A549 (cell line): ENCODE results near the gene IL2RA. TPM values are rescaled to one million over a fixed set of nuclear protein-coding genes. Genes with fewer than 3 reads are reported as not detected.

Experiments used
- ATAC-seq, 2 experiments: fragments of 200-7000 bp in 1 of 2; fragments of >200 bp in 1 of 2; cut with Nextera tagmentation in 1 of 2; cut with Tn5 transposase in 1 of 2; 3 replicates each; pipeline versions ENCODE4 v1.8.0 to v1.9.1; 2018 to 2020; ENCODE audit warnings: mild to moderate bottlenecking in 1 of 2, moderate library complexity in 1 of 2
- CTCF ChIA-PET: fragments of 300-600 bp; sonication (Branson Sonifier 250); formaldehyde crosslinking; extraction: SDS; loops from one replicate; lab custom pipeline; 2021; ENCODE audit warnings: antibody characterized with exemption, inconsistent platforms; lab: Yijun Ruan, JAX
- POLR2A ChIA-PET: fragments of 350-600 bp; formaldehyde crosslinking; extraction: SDS; loops from one replicate; lab custom pipeline; 2021; ENCODE audit warnings: antibody characterized with exemption, inconsistent platforms; lab: Yijun Ruan, JAX
- DNase-seq, 2 experiments: peaks; one replicate each; pipeline versions ENCODE4 v3.0.0 to v3.0.0-alpha.2; 2011 to 2016; ENCODE audit warnings: low read depth in 1 of 2, low spot score in 1 of 2
- FAIRE-seq: peaks from 2 replicates; lab custom pipeline; 2011; peaks lifted over from hg19 to GRCh38; lab: Jason Lieb, UNC
- H3K27ac ChIP-seq, 2 experiments: fragments of >200 bp; sonication (Bioruptor Twin); formaldehyde crosslinking; 3 replicates each; pipeline ENCODE4 v1.5.1; 2016 to 2017
- H3K4me1 ChIP-seq: fragments of >200 bp; sonication (Bioruptor Twin); formaldehyde crosslinking; 3 replicates; pipeline ENCODE4 v1.6.1; 2016
- H3K4me2 ChIP-seq: fragments of >200 bp; sonication (Bioruptor Twin); formaldehyde crosslinking; 3 replicates; pipeline ENCODE4 v1.6.1; 2016
- H3K4me3 ChIP-seq: fragments of >200 bp; sonication (Bioruptor Twin); formaldehyde crosslinking; 3 replicates; pipeline ENCODE4 v1.5.1; 2016
- H3K9me3 ChIP-seq: fragments of >200 bp; sonication (Bioruptor Twin); formaldehyde crosslinking; 3 replicates; pipeline ENCODE4 v1.6.1; 2016
- BHLHE40 ChIP-seq: IDR thresholded peaks from 2 replicates; pipeline ENCODE4 v1.6.1; 2012; ENCODE audit warnings: low read depth, low read length, inconsistent platforms
- CHD2 ChIP-seq: fragments of 150-350 bp; IDR thresholded peaks from 2 replicates; pipeline ENCODE4 v1.6.1; 2014; ENCODE audit warnings: low read length; ENCODE audit not compliant: partially characterized antibody
- EHMT2 ChIP-seq: fragments of 200-600 bp; sonication (generic); IDR thresholded peaks from 2 replicates; pipeline ENCODE4 v1.6.1; 2016; ENCODE audit warnings: antibody characterized with exemption, low read depth, mild to moderate bottlenecking, moderate library complexity
- ESRRA ChIP-seq: fragments of 150-350 bp; IDR thresholded peaks from 2 replicates; pipeline ENCODE4 v1.6.1; 2014; ENCODE audit warnings: mild to moderate bottlenecking, low read length, borderline replicate concordance
- FOXS1 ChIP-seq: fragments of 250-450 bp; sonication (Bioruptor Pico); IDR thresholded peaks from 2 replicates; pipeline ENCODE4 v1.5.0; 2020; ENCODE audit warnings: mild to moderate bottlenecking, moderate library complexity
- HEYL ChIP-seq: fragments of 250-450 bp; sonication (Bioruptor Pico); IDR thresholded peaks from 2 replicates; pipeline ENCODE4 v1.8.0; 2021; ENCODE audit warnings: mild to moderate bottlenecking, moderate library complexity
- HOXB13 ChIP-seq: fragments of 250-450 bp; sonication (Bioruptor Pico); IDR thresholded peaks from 2 replicates; pipeline ENCODE4 v1.5.0; 2020; ENCODE audit warnings: low read depth, mild to moderate bottlenecking, moderate library complexity
- KDM1A ChIP-seq: fragments of 200-600 bp; sonication (generic); IDR thresholded peaks from 2 replicates; pipeline ENCODE4 v1.6.1; 2016; ENCODE audit warnings: low read depth, mild to moderate bottlenecking
- MAZ ChIP-seq: fragments of 150-350 bp; IDR thresholded peaks from 2 replicates; pipeline ENCODE4 v1.6.1; 2014; ENCODE audit warnings: antibody characterized with exemption, low read depth, low read length, borderline replicate concordance
- POLR2AphosphoS2 ChIP-seq: conservative IDR thresholded peaks from 2 replicates; pipeline ENCODE4 v1.6.1; 2012; ENCODE audit warnings: low read length, improper control_type of control experiment, inconsistent platforms
- RAD21 ChIP-seq, 2 experiments: fragments of >200 bp in 1 of 2; sonication (Bioruptor Twin) in 1 of 2; formaldehyde crosslinking in 1 of 2; IDR thresholded peaks in 1 of 2; conservative IDR thresholded peaks in 1 of 2; 2 replicates in 1 of 2; 3 replicates in 1 of 2; pipeline ENCODE4 v1.6.1; 2012 to 2018; ENCODE audit warnings: inconsistent platforms in 1 of 2
- RCOR1 ChIP-seq: fragments of 150-350 bp; IDR thresholded peaks from 2 replicates; pipeline ENCODE4 v1.6.1; 2014; ENCODE audit warnings: antibody characterized with exemption, low read length, low read depth
- SMC3 ChIP-seq: fragments of >200 bp; sonication (Bioruptor Twin); formaldehyde crosslinking; IDR thresholded peaks from 3 replicates; pipeline ENCODE4 v1.6.1; 2018; ENCODE audit warnings: inconsistent platforms
- TFCP2L1 ChIP-seq: fragments of 250-450 bp; sonication (Bioruptor Pico); IDR thresholded peaks from 2 replicates; pipeline ENCODE4 v1.5.0; 2021; ENCODE audit warnings: mild to moderate bottlenecking
- TP53 ChIP-seq: fragments of 250-450 bp; sonication (Bioruptor Pico); IDR thresholded peaks from 2 replicates; pipeline ENCODE4 v1.5.0; 2021; ENCODE audit warnings: mild to moderate bottlenecking, moderate library complexity
- ZC3H11A ChIP-seq: fragments of 450-650 bp; IDR thresholded peaks from 2 replicates; pipeline ENCODE4 v1.6.1; 2014; ENCODE audit warnings: antibody characterized with exemption, mild to moderate bottlenecking
- ZNF302 ChIP-seq: fragments of 250-450 bp; sonication (Bioruptor Pico); IDR thresholded peaks from 2 replicates; pipeline ENCODE4 v1.9.0; 2021; ENCODE audit warnings: inconsistent platforms, mild to moderate bottlenecking, moderate library complexity
- WGBS: methylation state at CpG from one replicate; pipeline ENCODE4 v1.1.6; 2017; ENCODE audit errors: missing lambda C conversion rate; 5-methylcytosine and 5-hydroxymethylcytosine counted together
- polyA plus RNA-seq, 4 experiments: library from polyadenylated mRNA; depleted of rRNA in 3 of 4; stranded (reverse); fragments of >200 nt; fragmentation: RNase III in 1 of 4; extraction: RNeasy Plus Mini Kit Qiagen cat#74134 plus additional on column Dnase treatment in 1 of 4; gene quantifications; 2 replicates in 3 of 4; 3 replicates in 1 of 4; pipeline ENCODE4 v1.2.3, GENCODE V29; 2011 to 2017
- TF ChIP-seq, protein P1 (sequence below): fragments of 200-600 bp; sonication (generic); IDR thresholded peaks from 2 replicates; pipeline ENCODE4 v1.6.1; 2016; ENCODE audit warnings: antibody characterized with exemption, mild to moderate bottlenecking, moderate library complexity
- TF ChIP-seq, protein P2 (sequence below): IDR thresholded peaks from 2 replicates; pipeline ENCODE4 v1.6.1; 2012
- TF ChIP-seq, protein P3 (sequence below): fragments of 250-450 bp; sonication (Bioruptor Pico); IDR thresholded peaks from 2 replicates; pipeline ENCODE4 v1.5.0; 2020; ENCODE audit warnings: low read depth, mild to moderate bottlenecking, moderate library complexity
- TF ChIP-seq, protein P4 (sequence below): fragments of 450-650 bp; IDR thresholded peaks from 2 replicates; pipeline ENCODE4 v1.6.1; 2014; ENCODE audit warnings: antibody characterized with exemption
- TF ChIP-seq, protein P5 (sequence below): fragments of 150-350 bp; IDR thresholded peaks from 2 replicates; pipeline ENCODE4 v1.6.1; 2014; ENCODE audit warnings: low read depth, mild to moderate bottlenecking, low read length
- TF ChIP-seq, protein P6 (sequence below): IDR thresholded peaks from 2 replicates; pipeline ENCODE4 v1.6.1; 2012

IL2RA gene
- polyA plus RNA-seq, 2 of the 4 experiments (the other 2 are of a cell fraction), result not detected

DNA sequence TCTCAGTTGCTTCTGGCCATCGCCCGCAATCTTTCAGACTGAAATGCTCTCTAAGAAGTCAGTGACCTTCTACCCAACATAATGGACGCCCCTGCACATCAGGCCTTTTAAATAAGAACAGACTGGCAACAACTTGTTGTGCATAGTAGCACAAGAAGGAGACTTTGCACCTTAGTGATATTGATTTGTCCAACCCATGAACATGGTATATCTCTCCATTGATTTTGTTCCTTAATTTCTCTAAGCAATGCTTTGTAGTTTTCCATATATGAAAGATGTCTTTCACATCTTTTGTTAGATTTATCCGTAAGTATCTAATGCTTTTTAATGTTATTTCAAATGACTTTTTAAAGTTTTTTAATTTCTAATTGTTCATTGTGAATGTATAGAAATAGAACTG lies 89.1 kb downstream of the IL2RA start:
- CTCF ChIA-PET, result no interaction called here
- no peak overlapping the region for H3K4me3 ChIP-seq
- no peak for DNase-seq
- POLR2A ChIA-PET, result no interaction called here
- 68% methylated on average over 4 of the region's 4 CpGs for WGBS
- no peak for ATAC-seq
- no peak for FAIRE-seq
- TF ChIP-seq, protein P1, sequence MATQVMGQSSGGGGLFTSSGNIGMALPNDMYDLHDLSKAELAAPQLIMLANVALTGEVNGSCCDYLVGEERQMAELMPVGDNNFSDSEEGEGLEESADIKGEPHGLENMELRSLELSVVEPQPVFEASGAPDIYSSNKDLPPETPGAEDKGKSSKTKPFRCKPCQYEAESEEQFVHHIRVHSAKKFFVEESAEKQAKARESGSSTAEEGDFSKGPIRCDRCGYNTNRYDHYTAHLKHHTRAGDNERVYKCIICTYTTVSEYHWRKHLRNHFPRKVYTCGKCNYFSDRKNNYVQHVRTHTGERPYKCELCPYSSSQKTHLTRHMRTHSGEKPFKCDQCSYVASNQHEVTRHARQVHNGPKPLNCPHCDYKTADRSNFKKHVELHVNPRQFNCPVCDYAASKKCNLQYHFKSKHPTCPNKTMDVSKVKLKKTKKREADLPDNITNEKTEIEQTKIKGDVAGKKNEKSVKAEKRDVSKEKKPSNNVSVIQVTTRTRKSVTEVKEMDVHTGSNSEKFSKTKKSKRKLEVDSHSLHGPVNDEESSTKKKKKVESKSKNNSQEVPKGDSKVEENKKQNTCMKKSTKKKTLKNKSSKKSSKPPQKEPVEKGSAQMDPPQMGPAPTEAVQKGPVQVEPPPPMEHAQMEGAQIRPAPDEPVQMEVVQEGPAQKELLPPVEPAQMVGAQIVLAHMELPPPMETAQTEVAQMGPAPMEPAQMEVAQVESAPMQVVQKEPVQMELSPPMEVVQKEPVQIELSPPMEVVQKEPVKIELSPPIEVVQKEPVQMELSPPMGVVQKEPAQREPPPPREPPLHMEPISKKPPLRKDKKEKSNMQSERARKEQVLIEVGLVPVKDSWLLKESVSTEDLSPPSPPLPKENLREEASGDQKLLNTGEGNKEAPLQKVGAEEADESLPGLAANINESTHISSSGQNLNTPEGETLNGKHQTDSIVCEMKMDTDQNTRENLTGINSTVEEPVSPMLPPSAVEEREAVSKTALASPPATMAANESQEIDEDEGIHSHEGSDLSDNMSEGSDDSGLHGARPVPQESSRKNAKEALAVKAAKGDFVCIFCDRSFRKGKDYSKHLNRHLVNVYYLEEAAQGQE, result no peak
- no peak for TF ChIP-seq ZC3H11A
- TF ChIP-seq BHLHE40, result no peak
- TF ChIP-seq, protein P2, sequence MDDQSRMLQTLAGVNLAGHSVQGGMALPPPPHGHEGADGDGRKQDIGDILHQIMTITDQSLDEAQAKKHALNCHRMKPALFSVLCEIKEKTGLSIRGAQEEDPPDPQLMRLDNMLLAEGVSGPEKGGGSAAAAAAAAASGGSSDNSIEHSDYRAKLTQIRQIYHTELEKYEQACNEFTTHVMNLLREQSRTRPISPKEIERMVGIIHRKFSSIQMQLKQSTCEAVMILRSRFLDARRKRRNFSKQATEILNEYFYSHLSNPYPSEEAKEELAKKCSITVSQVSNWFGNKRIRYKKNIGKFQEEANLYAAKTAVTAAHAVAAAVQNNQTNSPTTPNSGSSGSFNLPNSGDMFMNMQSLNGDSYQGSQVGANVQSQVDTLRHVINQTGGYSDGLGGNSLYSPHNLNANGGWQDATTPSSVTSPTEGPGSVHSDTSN, result no peak
- TF ChIP-seq ZNF302 (CRISPR knock-in tag), result no peak
- TF ChIP-seq EHMT2, result no peak
- TF ChIP-seq, protein P3, sequence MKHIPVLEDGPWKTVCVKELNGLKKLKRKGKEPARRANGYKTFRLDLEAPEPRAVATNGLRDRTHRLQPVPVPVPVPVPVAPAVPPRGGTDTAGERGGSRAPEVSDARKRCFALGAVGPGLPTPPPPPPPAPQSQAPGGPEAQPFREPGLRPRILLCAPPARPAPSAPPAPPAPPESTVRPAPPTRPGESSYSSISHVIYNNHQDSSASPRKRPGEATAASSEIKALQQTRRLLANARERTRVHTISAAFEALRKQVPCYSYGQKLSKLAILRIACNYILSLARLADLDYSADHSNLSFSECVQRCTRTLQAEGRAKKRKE (CRISPR knock-in tag), result no peak
- TF ChIP-seq, protein P4, sequence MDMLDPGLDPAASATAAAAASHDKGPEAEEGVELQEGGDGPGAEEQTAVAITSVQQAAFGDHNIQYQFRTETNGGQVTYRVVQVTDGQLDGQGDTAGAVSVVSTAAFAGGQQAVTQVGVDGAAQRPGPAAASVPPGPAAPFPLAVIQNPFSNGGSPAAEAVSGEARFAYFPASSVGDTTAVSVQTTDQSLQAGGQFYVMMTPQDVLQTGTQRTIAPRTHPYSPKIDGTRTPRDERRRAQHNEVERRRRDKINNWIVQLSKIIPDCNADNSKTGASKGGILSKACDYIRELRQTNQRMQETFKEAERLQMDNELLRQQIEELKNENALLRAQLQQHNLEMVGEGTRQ, result no peak
- no peak for TF ChIP-seq ESRRA
- no peak for TF ChIP-seq HEYL (CRISPR knock-in tag)
- TF ChIP-seq, all 56 proteins: peak for 0
- no peak overlapping the region for H3K4me2 ChIP-seq
- 0 out of 3 replicates have a peak, but pooled peaks cover under 1% of the 10 kb centered on the region for H3K4me1 ChIP-seq
- H3K27ac ChIP-seq, result no peak overlapping the region
- no peaks in the 10 kb centered on the region for H3K9me3 ChIP-seq

DNA sequence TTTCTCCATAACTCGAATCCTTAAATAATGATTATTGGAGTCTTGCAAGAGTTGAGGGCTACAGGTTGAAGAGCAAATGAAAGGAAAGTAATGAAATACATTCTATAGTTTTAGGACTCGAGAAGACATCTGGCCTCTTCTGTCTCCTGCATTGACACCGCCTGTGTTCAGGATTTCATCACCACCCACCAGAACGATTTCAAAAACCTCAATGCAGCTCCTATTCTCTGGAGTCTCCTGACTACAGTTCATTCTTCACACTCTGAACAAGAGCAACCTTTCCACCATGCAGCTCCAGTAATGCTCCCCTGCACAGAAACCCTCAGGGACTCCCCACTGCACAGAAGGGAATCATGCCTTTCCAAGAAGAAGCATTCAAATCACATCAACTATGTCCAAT lies 90.3 kb downstream of the IL2RA start:
- FAIRE-seq (no peak), ATAC-seq (no peak), DNase-seq (no peak)
- no peak overlapping the region for H3K4me3 ChIP-seq
- no peak overlapping the region for H3K4me2 ChIP-seq
- H3K27ac ChIP-seq, result no peak overlapping the region
- WGBS, result 60% methylated on average over 4 of the region's 4 CpGs
- ChIA-PET CTCF (interaction anchor here (1.1 to 1.4 kb wide), 2 partner anchors 9 to 18 kb away, joined by 3 read pairs; no protein-coding TSS in a partner anchor), POLR2A (no interaction called here)
- TF ChIP-seq CHD2, result no peak
- no peak for TF ChIP-seq TFCP2L1 (CRISPR knock-in tag)
- TF ChIP-seq ZNF302 (CRISPR knock-in tag), result no peak
- TF ChIP-seq BHLHE40, result no peak
- no peak for TF ChIP-seq SMC3
- no peak for TF ChIP-seq TP53
- no peak for TF ChIP-seq FOXS1 (CRISPR knock-in tag)
- TF ChIP-seq RAD21 (conservative IDR thresholded peaks at IDR 0.05 in 1 of 2, IDR thresholded peaks at IDR 0.05 in 1 of 2), result no peak
- no peak for TF ChIP-seq RCOR1
- TF ChIP-seq MAZ, result no peak
- TF ChIP-seq POLR2AphosphoS2, result no peak
- TF ChIP-seq, protein P5, sequence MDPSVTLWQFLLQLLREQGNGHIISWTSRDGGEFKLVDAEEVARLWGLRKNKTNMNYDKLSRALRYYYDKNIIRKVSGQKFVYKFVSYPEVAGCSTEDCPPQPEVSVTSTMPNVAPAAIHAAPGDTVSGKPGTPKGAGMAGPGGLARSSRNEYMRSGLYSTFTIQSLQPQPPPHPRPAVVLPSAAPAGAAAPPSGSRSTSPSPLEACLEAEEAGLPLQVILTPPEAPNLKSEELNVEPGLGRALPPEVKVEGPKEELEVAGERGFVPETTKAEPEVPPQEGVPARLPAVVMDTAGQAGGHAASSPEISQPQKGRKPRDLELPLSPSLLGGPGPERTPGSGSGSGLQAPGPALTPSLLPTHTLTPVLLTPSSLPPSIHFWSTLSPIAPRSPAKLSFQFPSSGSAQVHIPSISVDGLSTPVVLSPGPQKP, result no peak
- TF ChIP-seq HOXB13 (CRISPR knock-in tag), result no peak
- no peak for TF ChIP-seq KDM1A
- TF ChIP-seq, protein P6, sequence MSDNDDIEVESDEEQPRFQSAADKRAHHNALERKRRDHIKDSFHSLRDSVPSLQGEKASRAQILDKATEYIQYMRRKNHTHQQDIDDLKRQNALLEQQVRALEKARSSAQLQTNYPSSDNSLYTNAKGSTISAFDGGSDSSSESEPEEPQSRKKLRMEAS, result no peak
- no peaks in the 10 kb centered on the region for H3K9me3 ChIP-seq
- no peaks in the 10 kb centered on the region for H3K4me1 ChIP-seq
